CD8-positive, alpha-beta memory T cell (primary cell): ENCODE data around the gene GREB1L. TPM values are rescaled to one million over a fixed set of nuclear protein-coding genes. Genes with fewer than 3 reads are reported as not detected.

ENCODE experiments used
- CTCF ChIA-PET: fragments of 350-600 bp; sonication (Branson Sonifier 250); formaldehyde crosslinking; loops from one replicate; lab custom pipeline; 2021; ENCODE audit warnings: antibody characterized with exemption; lab: Charles Lee
- POLR2A ChIA-PET: fragments of 350-600 bp; sonication (Branson Sonifier 250); formaldehyde crosslinking; loops from one replicate; lab custom pipeline; 2021; ENCODE audit warnings: antibody characterized with exemption; lab: Charles Lee
- DNase-seq, 5 donors: peaks; one replicate each; pipeline versions ENCODE4 v3.0.0 to v3.0.0-alpha.2; 2020 to 2022; ENCODE audit warnings: mixed read lengths in 1 of 5
- H3K27ac ChIP-seq: one replicate; pipeline ENCODE4 v1.7.0; 2013; ENCODE audit warnings: low read depth, mild to moderate bottlenecking, low read length, moderate library complexity
- H3K27me3 ChIP-seq: 2 replicates; pipeline ENCODE4 v1.7.0; 2013; ENCODE audit warnings: low read length, mild to moderate bottlenecking; ENCODE audit not compliant: insufficient read depth, poor library complexity, severe bottlenecking
- H3K36me3 ChIP-seq: 2 replicates; pipeline ENCODE4 v1.7.0; 2013; ENCODE audit warnings: mild to moderate bottlenecking, low read length, moderate library complexity; ENCODE audit not compliant: insufficient read depth
- H3K4me1 ChIP-seq: 2 replicates; pipeline ENCODE4 v1.7.0; 2013; ENCODE audit warnings: mild to moderate bottlenecking, low read length, moderate library complexity; ENCODE audit not compliant: insufficient read depth
- H3K4me3 ChIP-seq: 2 replicates; pipeline ENCODE4 v1.7.0; 2013; ENCODE audit warnings: mild to moderate bottlenecking, low read length
- H3K9me3 ChIP-seq: 2 replicates; pipeline ENCODE4 v1.7.0; 2013; ENCODE audit warnings: mild to moderate bottlenecking, low read length
- H3K27ac Mint-ChIP-seq, 8 donors: one replicate each; pipeline ENCODE4 v1.8.0; 2020 to 2021; ENCODE audit warnings: mixed read lengths in 8 of 8, mild to moderate bottlenecking in 6 of 8, inconsistent platforms in 3 of 8, moderate library complexity in 3 of 8
- H3K27me3 Mint-ChIP-seq, 2 donors: one replicate each; pipeline ENCODE4 v1.8.0; 2020 to 2021; ENCODE audit warnings: mixed read lengths in 2 of 2, mild to moderate bottlenecking in 1 of 2, moderate library complexity in 1 of 2
- H3K36me3 Mint-ChIP-seq, 3 donors: one replicate each; pipeline ENCODE4 v1.8.0; 2020 to 2021; ENCODE audit warnings: mixed read lengths in 3 of 3, inconsistent platforms in 1 of 3, mild to moderate bottlenecking in 1 of 3
- H3K4me1 Mint-ChIP-seq, 3 donors: one replicate each; pipeline ENCODE4 v1.8.0; 2020 to 2021; ENCODE audit warnings: mixed read lengths in 3 of 3, inconsistent platforms in 1 of 3, mild to moderate bottlenecking in 1 of 3
- H3K4me3 Mint-ChIP-seq, 7 donors: one replicate each; pipeline ENCODE4 v1.8.0; 2020 to 2021; ENCODE audit warnings: mixed read lengths in 7 of 7, mild to moderate bottlenecking in 6 of 7, moderate library complexity in 4 of 7, inconsistent platforms in 2 of 7
- H3K9me3 Mint-ChIP-seq, 5 donors: one replicate each; pipeline ENCODE4 v1.8.0; 2020 to 2022; ENCODE audit warnings: mixed read lengths in 5 of 5, mild to moderate bottlenecking in 3 of 5, moderate library complexity in 2 of 5, inconsistent platforms in 1 of 5
- polyA plus RNA-seq: library from polyadenylated mRNA; unstranded; fragments of 300-500 nt; fragmentation: Illumina TruSeq; gene quantifications from one replicate; pipeline ENCODE4 v1.2.3, GENCODE V29; 2021
- total RNA-seq, 2 experiments: library from RNA; stranded (reverse); gene quantifications; one replicate each; pipeline ENCODE4 v1.2.3, GENCODE V29; 2021

GREB1L gene
- total and polyA plus RNA-seq, 3 experiments from 2014 or later, result 0.13 TPM; not detected in 2

DNA sequence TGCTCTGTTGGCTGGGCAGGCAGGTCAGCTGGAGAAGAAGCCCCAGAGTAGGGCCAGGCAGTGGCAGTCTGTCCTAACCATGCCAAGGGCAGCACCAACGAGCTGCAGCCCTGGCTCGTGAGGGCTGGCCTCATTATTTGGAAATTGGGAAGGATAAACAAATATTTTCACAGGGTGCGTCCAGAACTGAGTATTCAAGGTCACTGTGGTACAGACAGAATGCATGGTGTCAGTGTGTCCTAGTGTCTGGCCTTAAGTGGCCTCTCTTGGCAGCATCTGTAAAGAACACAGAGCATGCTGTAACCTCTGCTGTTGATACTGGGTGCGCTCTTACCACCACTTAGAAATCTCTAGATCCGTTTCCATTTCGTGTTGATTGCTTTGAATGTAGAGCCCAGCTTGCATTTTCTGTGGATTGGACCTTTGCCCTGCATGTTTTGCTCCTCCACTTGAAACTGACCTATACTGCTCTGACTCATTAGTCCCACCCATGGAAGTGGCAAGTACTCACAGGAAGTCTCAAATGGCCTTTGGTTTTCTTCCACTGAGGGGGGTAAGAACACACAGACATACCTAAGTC lies 88.2 kb downstream of the GREB1L start:
- H3K27ac Mint-ChIP-seq, result no peak overlapping the region
- Histone ChIP-seq H3K9me3 (no peaks in the 10 kb centered on the region), H3K4me3 (no peak overlapping the region), H3K27me3 (no peaks in the 10 kb centered on the region), H3K36me3 (no peaks in the 10 kb centered on the region), H3K27ac (no peak overlapping the region), H3K4me1 (no peaks in the 10 kb centered on the region)
- DNase-seq, result no peak
- H3K27me3 Mint-ChIP-seq, result peaks cover 0 to 11% of the 10 kb centered on the region in 2 donors
- CTCF ChIA-PET, result no interaction called here
- peaks cover 0 to 2% (median 0%) of the 10 kb centered on the region in 3 donors for H3K36me3 Mint-ChIP-seq
- POLR2A ChIA-PET, result no interaction called here
- no peaks in the 10 kb centered on the region for H3K9me3 Mint-ChIP-seq
- no peak overlapping the region for H3K4me3 Mint-ChIP-seq
- H3K4me1 Mint-ChIP-seq, result no peaks in the 10 kb centered on the region

GRCh38 chr18:21331065-21331464 lies 89.0 kb downstream of the GREB1L start:
- Histone ChIP-seq H3K4me1 (no peaks in the 10 kb centered on the region), H3K27me3 (no peaks in the 10 kb centered on the region), H3K36me3 (no peaks in the 10 kb centered on the region), H3K4me3 (no peak overlapping the region), H3K27ac (no peak overlapping the region), H3K9me3 (no peaks in the 10 kb centered on the region)
- Mint-ChIP-seq H3K27me3 (peaks cover 0 to 11% of the 10 kb centered on the region in 2 donors), H3K4me3 (no peak overlapping the region), H3K4me1 (no peaks in the 10 kb centered on the region), H3K36me3 (peaks cover 0 to 2% (median 0%) of the 10 kb centered on the region in 3 donors), H3K9me3 (no peaks in the 10 kb centered on the region), H3K27ac (no peak overlapping the region)
- POLR2A ChIA-PET, result no interaction called here
- DNase-seq, result no peak
- CTCF ChIA-PET, result no interaction called here

DNA sequence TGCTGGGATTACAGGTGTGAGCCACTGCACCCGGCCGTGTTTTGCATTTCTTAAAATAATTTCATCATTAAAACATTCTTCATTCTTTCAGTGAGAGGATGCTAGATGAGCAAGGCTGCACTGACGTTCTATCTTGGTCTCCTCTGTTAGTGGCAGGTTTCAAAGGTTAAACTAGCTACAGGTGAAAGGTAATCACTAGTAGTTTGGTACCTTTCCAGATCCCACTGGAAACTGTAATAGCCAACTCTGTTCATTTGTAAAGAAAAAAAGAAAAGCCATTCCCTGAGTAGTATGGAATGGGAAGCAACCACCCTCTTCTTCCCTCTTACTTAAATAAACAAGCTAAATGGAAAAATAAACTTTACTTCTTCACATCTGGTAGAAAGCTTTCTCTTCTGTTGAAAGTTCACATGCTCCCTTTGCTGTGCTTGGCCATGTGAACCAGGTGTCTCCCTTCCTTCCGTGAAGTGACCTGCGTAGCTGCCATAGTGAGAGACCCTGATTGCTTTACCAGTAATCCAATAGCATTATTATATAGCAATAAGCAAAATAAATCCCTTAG lies 94.0 kb downstream of the GREB1L start:
- H3K4me3 Mint-ChIP-seq, result no peak overlapping the region
- Histone ChIP-seq H3K27me3 (no peaks in the 10 kb centered on the region), H3K36me3 (no peaks in the 10 kb centered on the region), H3K27ac (no peak overlapping the region), H3K4me1 (no peaks in the 10 kb centered on the region), H3K4me3 (no peak overlapping the region), H3K9me3 (no peaks in the 10 kb centered on the region)
- no peak for DNase-seq
- ChIA-PET POLR2A (no interaction called here), CTCF (interaction anchor here (1.5 kb wide), 1 partner anchor 13 kb away, joined by 3 read pairs; no protein-coding TSS in a partner anchor)
- no peak overlapping the region for H3K27ac Mint-ChIP-seq
- no peaks in the 10 kb centered on the region for H3K9me3 Mint-ChIP-seq
- no peaks in the 10 kb centered on the region for H3K4me1 Mint-ChIP-seq
- H3K27me3 Mint-ChIP-seq, result peaks cover 0 to 10% of the 10 kb centered on the region in 2 donors
- H3K36me3 Mint-ChIP-seq, result no peaks in the 10 kb centered on the region

DNA sequence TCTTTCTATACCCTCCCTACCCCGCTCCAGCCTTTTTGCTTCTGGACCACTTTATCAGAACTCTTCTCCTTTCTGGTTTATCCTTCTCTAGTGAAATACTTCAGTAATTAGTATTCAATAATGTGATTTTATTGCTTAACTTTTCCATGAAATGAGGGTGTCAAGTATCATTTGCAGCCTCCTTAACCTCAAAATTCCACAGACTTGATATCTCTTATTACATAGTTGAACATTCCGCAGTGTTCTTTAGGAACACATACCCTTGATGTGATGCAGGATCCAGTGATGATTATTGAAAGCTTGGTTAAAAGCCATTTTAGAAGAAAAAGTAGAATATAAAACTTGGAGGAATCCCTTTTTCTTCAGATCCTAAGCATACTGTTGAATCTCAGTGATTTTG lies 94.8 kb downstream of the GREB1L start:
- CTCF ChIA-PET, result no interaction called here
- no peak for DNase-seq
- H3K27me3 ChIP-seq, result no peaks in the 10 kb centered on the region
- Mint-ChIP-seq H3K9me3 (no peaks in the 10 kb centered on the region), H3K27me3 (peaks cover 0 to 10% of the 10 kb centered on the region in 2 donors), H3K4me1 (no peaks in the 10 kb centered on the region), H3K27ac (no peak overlapping the region), H3K4me3 (no peak overlapping the region), H3K36me3 (no peaks in the 10 kb centered on the region)
- no peak overlapping the region for H3K27ac ChIP-seq
- POLR2A ChIA-PET, result no interaction called here
- H3K4me1 ChIP-seq, result no peaks in the 10 kb centered on the region
- H3K4me3 ChIP-seq, result no peak overlapping the region
- no peaks in the 10 kb centered on the region for H3K36me3 ChIP-seq
- H3K9me3 ChIP-seq, result no peaks in the 10 kb centered on the region

DNA sequence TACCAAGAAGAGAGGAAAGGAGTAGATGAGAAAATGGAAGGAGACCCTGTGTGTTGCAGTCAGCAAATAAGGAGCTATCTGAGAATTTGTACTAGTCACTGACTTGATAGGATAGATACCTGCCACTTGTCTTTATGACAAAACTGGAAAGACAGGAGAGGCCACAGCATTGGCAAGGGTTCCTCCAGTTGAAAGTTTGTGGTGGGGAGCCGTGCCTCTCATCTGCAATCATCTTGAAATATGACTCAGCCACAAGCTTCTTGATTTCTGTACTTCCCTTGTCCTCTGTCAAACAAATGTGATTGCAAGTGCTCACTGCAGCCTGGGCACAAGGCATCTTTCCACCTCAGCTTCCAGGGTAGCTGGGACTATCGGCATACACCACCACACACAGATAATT lies 99.1 kb downstream of the GREB1L start:
- Mint-ChIP-seq H3K27ac (no peak overlapping the region), H3K9me3 (no peaks in the 10 kb centered on the region), H3K4me3 (no peak overlapping the region), H3K36me3 (no peaks in the 10 kb centered on the region), H3K4me1 (no peaks in the 10 kb centered on the region), H3K27me3 (peaks cover 3 to 7% of the 10 kb centered on the region in 2 donors)
- H3K9me3 ChIP-seq, result no peaks in the 10 kb centered on the region
- no peaks in the 10 kb centered on the region for H3K36me3 ChIP-seq
- H3K4me3 ChIP-seq, result no peak overlapping the region
- H3K27me3 ChIP-seq, result no peaks in the 10 kb centered on the region
- CTCF ChIA-PET, result no interaction called here
- no peak overlapping the region for H3K27ac ChIP-seq
- POLR2A ChIA-PET, result no interaction called here
- no peak for DNase-seq
- no peaks in the 10 kb centered on the region for H3K4me1 ChIP-seq

- Histone ChIP-seq H3K4me3 (no peak overlapping the region), H3K4me1 (no peaks in the 10 kb centered on the region), H3K27ac (no peak overlapping the region), H3K27me3 (no peaks in the 10 kb centered on the region), H3K9me3 (no peaks in the 10 kb centered on the region), H3K36me3 (no peaks in the 10 kb centered on the region)
- POLR2A ChIA-PET, result no interaction called here
- Mint-ChIP-seq H3K9me3 (no peaks in the 10 kb centered on the region), H3K36me3 (no peaks in the 10 kb centered on the region), H3K27ac (peak overlapping the region in 1 of 8 donors; percentile 21), H3K27me3 (peaks cover 3 to 5% of the 10 kb centered on the region in 2 donors), H3K4me3 (no peak overlapping the region), H3K4me1 (no peaks in the 10 kb centered on the region)
- no peak for DNase-seq
- CTCF ChIA-PET, result no interaction called here
Measured at GRCh38 chr18:21342372-21342771, 100.3 kb downstream of the GREB1L start.

GRCh38 chr18:21344860-21345259 lies 102.8 kb downstream of the GREB1L start:
- CTCF ChIA-PET, result no interaction called here
- Histone ChIP-seq H3K36me3 (no peaks in the 10 kb centered on the region), H3K4me1 (no peaks in the 10 kb centered on the region), H3K27me3 (no peaks in the 10 kb centered on the region), H3K27ac (no peak overlapping the region), H3K4me3 (no peak overlapping the region), H3K9me3 (no peaks in the 10 kb centered on the region)
- POLR2A ChIA-PET, result no interaction called here
- Mint-ChIP-seq H3K4me1 (no peaks in the 10 kb centered on the region), H3K36me3 (no peaks in the 10 kb centered on the region), H3K9me3 (no peaks in the 10 kb centered on the region), H3K4me3 (no peak overlapping the region), H3K27ac (no peak overlapping the region), H3K27me3 (peaks cover 3% of the 10 kb centered on the region in 2 donors)
- DNase-seq, result no peak

DNA sequence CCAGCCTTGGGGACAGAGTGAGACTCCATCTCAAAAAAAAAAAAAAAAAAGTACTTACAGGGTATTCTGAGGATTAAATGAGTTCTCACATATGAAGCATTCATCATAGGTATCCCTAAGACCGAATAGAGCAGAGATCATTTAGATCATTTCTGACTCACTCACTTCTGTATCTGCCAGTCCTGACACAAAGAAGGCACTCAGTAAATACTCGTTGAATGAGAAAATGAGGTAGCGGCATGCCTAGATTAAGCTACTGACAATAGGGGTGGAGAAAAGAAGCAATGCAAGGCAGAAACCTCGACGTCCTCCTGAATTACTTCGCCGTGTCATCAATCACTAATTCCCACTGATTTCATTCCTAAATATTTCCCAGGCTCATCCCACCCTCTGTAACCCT lies 103.8 kb downstream of the GREB1L start:
- Histone ChIP-seq H3K4me3 (no peak overlapping the region), H3K27ac (no peak overlapping the region), H3K9me3 (no peaks in the 10 kb centered on the region), H3K4me1 (no peaks in the 10 kb centered on the region), H3K27me3 (no peaks in the 10 kb centered on the region), H3K36me3 (no peaks in the 10 kb centered on the region)
- Mint-ChIP-seq H3K27ac (no peak overlapping the region), H3K4me1 (no peaks in the 10 kb centered on the region), H3K4me3 (no peak overlapping the region), H3K27me3 (peaks cover 3% of the 10 kb centered on the region in 2 donors), H3K9me3 (no peaks in the 10 kb centered on the region), H3K36me3 (no peaks in the 10 kb centered on the region)
- DNase-seq, result no peak
- CTCF ChIA-PET, result no interaction called here
- POLR2A ChIA-PET, result no interaction called here
